GM20000 (cell line): ENCODE data around the gene RSF1.

Experiments used
- DNase-seq: peaks from one replicate; pipeline ENCODE4 v3.0.0; 2012; ENCODE audit warnings: low spot score
- TF ChIP-seq, protein P1 (sequence below): IDR thresholded peaks from 2 replicates; pipeline ENCODE4 v1.5.1; 2012; ENCODE audit warnings: mild to moderate bottlenecking, control low read depth; ENCODE audit errors: extremely low read depth, missing control alignments

RSF1 gene

DNA sequence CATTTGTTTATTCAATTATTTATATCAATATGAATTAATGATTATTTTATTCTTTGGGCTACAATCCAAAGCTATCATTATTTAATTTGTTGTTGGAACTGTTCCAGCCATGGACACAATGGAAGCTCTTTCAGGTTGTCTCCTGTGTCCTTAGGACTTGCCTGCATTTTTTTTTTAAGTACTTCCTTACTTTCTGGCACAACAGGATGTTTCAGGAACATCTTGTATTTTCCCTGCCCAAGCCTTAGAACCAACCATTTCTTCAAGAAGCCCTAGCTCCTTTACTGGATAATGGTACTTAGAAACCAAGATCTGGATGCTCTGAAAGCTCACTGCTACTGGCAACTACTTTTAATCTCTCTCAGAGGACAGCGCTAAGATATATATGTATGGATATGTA, 125.1 kb downstream of the RSF1 start:
- DNase-seq: no peak
- TF ChIP-seq, protein P1, sequence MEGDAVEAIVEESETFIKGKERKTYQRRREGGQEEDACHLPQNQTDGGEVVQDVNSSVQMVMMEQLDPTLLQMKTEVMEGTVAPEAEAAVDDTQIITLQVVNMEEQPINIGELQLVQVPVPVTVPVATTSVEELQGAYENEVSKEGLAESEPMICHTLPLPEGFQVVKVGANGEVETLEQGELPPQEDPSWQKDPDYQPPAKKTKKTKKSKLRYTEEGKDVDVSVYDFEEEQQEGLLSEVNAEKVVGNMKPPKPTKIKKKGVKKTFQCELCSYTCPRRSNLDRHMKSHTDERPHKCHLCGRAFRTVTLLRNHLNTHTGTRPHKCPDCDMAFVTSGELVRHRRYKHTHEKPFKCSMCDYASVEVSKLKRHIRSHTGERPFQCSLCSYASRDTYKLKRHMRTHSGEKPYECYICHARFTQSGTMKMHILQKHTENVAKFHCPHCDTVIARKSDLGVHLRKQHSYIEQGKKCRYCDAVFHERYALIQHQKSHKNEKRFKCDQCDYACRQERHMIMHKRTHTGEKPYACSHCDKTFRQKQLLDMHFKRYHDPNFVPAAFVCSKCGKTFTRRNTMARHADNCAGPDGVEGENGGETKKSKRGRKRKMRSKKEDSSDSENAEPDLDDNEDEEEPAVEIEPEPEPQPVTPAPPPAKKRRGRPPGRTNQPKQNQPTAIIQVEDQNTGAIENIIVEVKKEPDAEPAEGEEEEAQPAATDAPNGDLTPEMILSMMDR: no peak

- TF ChIP-seq, protein P1: no peak
- DNase-seq: no peak
These were observed 129.9 kb downstream of the RSF1 start for GRCh38 chr11:77690649-77691048.

GRCh38 chr11:77687088-77687487, 133.4 kb downstream of the RSF1 start:
- DNase-seq: no peak
- TF ChIP-seq, protein P1: no peak

DNA sequence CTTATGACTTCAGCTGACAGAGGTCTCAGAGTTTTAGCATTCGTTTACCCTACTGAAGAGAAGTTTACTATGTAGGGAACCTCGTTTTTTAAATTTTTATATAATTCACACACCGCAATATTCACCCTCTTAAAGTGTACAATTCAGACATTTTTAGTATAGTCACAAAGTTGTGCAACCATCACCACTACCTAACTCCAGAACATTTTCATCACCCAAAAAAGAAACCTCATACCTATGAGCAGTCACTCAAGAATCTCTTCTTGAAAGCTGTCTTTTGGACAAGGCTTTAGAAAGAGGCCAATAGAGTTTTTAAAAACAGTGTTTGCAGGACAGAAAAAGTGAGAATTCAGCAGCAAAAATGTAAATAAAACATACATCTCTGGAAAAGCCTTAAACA, 143.4 kb downstream of the RSF1 start:
- no peak for DNase-seq
- TF ChIP-seq, protein P1: no peak

- TF ChIP-seq, protein P1: no peak
- no peak for DNase-seq
These were observed 148.3 kb downstream of the RSF1 start for GRCh38 chr11:77672264-77672663.

DNA sequence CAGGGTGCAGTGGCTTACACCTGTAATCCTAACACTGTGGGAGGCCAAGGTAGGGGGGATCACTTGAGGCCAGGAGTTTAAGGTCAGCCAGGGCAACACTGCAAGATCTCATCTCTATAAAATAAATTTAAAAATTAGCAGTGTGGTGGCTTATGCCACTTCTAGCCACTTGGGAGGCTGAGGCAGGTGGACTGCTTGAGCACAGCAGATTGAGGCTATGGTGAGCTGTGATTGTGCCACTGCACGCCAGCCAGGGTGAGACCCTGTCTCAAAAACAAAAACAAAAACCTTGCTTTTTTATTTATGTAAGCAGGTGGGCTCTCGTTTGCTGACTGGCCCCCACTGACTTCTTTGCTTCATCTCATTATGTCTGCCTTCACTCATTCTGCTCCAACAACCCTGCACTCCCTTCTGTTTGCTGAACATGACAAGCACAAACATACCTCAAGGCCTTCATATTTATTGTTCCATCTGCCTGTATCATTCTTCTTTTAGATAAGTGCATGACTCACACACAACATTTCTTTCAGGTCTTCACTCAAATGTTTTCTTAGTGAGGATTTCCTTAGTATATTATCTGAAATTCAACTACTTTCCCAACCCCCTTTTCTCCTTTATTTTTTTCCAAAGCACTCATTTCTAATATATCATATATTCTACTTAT, 150.5 kb downstream of the RSF1 start:
- TF ChIP-seq, protein P1: no peak
- DNase-seq: no peak

- no peak for DNase-seq
- TF ChIP-seq, protein P1: no peak
These were observed 151.8 kb downstream of the RSF1 start for GRCh38 chr11:77668760-77669159.
